ENCODE measurements around the gene HYI.
A peak's percentile ranks its signal among the peaks of the same experiment; 100 is the strongest.
"Not testable (repeated sequence)": the region's sequence is repeated elsewhere in the genome, so short reads cannot be mapped to it uniquely, and the experiment has no call there.

The HYI gene

GRCh38 chr1:43419627-43420425 is 33.9 kb downstream of the HYI start:
- no peak overlapping the region for H3K4me3 Mint-ChIP-seq
- H3K9me3 Mint-ChIP-seq, result no peaks in the 10 kb centered on the region
- H3K27ac Mint-ChIP-seq, result no peak overlapping the region
- peaks cover 32% of the 10 kb centered on the region for H3K36me3 Mint-ChIP-seq (ENCODE audit: low read depth)
- peaks cover 8% of the 10 kb centered on the region for H3K4me1 Mint-ChIP-seq (ENCODE audit: low read depth)
- H3K27me3 Mint-ChIP-seq (ENCODE audit: low read depth), result no peaks in the 10 kb centered on the region

GRCh38 chr1:43418858-43419257 is 34.9 kb downstream of the HYI start:
- no peak overlapping the region for H3K4me3 Mint-ChIP-seq
- peaks cover 11% of the 10 kb centered on the region for H3K4me1 Mint-ChIP-seq (ENCODE audit: low read depth)
- H3K9me3 Mint-ChIP-seq, result no peaks in the 10 kb centered on the region
- no peak overlapping the region for H3K27ac Mint-ChIP-seq
- H3K36me3 Mint-ChIP-seq (ENCODE audit: low read depth), result peaks cover 30% of the 10 kb centered on the region
- no peaks in the 10 kb centered on the region for H3K27me3 Mint-ChIP-seq (ENCODE audit: low read depth)

DNA sequence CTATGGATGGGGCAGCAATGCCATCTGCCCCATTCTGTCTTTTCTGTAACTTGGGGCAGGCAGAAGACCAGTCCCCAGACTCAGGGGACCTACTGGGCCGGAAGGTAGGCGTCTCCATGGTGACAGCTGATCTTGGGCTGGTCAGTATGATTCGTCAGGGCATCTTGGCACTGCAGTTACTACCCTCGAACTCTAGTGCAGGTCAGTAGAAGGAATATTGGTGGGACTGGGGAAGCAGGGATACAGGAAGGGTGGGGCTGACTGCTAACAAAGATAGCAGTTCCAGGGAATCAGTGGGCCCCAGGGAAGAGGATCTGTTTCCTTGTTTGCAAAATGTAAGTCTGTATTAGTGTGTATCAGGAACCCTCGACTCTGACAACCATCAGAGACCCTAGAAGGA is 37.8 kb downstream of the HYI start:
- Mint-ChIP-seq H3K27me3 (ENCODE audit: low read depth) (no peaks in the 10 kb centered on the region), H3K4me3 (no peak overlapping the region), H3K4me1 (ENCODE audit: low read depth) (peaks cover 3% of the 10 kb centered on the region), H3K27ac (no peak overlapping the region), H3K36me3 (ENCODE audit: low read depth) (peaks cover 24% of the 10 kb centered on the region), H3K9me3 (no peaks in the 10 kb centered on the region)

- Mint-ChIP-seq H3K4me3 (no peak overlapping the region), H3K36me3 (ENCODE audit: low read depth) (peaks cover 25% of the 10 kb centered on the region), H3K9me3 (no peaks in the 10 kb centered on the region), H3K27me3 (ENCODE audit: low read depth) (no peaks in the 10 kb centered on the region), H3K27ac (peak overlapping the region; percentile 18), H3K4me1 (ENCODE audit: low read depth) (peaks cover 3% of the 10 kb centered on the region)
These were observed 39.0 kb downstream of the HYI start for GRCh38 chr1:43414634-43415223.

DNA sequence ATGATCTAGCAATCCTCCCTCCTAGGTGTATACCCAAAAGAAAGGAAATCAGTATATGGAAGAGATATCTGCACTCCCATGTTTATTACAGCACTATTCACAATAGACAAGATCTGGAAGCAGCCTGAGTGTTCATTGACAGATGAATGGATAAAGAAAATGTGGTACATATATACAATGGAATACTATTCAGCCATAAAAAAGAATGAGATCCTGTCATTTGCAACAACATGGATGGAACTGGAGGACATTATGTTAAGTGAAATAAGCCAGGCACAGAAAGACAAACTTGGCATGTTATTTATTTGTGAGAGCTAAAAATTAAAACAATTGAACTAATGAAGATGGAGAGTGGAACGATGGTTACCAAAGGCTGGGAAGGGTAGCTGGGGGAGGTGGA is 40.3 kb downstream of the HYI start:
- H3K4me3 Mint-ChIP-seq; H3K27me3 Mint-ChIP-seq (ENCODE audit: low read depth); H3K4me1 Mint-ChIP-seq (ENCODE audit: low read depth); H3K9me3 Mint-ChIP-seq; H3K27ac Mint-ChIP-seq: not testable (repeated sequence)
- H3K36me3 Mint-ChIP-seq (ENCODE audit: low read depth), result peaks cover 34% of the 10 kb centered on the region

DNA sequence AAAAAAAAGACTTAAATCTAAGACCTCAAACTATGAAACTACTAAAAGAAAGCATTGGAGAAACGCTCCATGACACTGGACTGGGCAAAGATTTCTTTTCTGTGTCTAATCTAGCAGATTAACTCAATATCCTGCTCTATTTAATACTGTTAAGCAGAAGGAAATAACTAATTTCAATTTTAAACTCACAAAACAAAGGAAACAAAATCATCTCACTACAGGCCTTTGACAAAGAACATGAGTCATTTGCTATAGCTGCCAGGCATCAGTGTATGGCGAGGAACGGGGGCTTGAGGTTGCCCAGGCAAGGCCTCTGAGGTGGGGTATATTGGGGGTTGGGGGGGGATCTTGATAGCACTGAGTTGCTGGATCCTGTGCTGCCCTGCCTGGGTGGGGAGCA is 43.2 kb downstream of the HYI start:
- Mint-ChIP-seq H3K36me3 (ENCODE audit: low read depth) (peaks cover 41% of the 10 kb centered on the region), H3K4me1 (ENCODE audit: low read depth) (peaks cover 3% of the 10 kb centered on the region), H3K27me3 (ENCODE audit: low read depth) (no peaks in the 10 kb centered on the region), H3K4me3 (no peak overlapping the region), H3K27ac (no peak overlapping the region), H3K9me3 (no peaks in the 10 kb centered on the region)

DNA sequence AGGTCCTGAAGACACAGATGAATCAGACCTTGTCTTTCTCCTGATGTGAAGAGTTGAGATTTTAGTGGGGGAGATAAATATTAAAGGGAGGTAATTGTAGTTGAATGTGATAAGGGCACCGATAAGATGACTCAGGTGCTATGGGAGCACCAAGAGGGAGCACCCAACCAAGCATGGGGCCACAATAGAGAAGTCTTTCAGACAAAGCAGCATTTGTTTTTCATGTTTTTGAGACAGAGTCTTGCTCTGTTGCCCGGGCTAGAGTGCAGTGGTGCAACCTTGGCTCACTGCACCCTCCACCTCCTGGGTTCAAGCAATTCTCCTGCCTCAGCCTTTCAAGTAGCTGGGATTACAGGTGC is 47.9 kb downstream of the HYI start:
- H3K4me3 Mint-ChIP-seq, result no peak overlapping the region
- H3K4me1 Mint-ChIP-seq (ENCODE audit: low read depth), result no peaks in the 10 kb centered on the region
- H3K9me3 Mint-ChIP-seq, result no peaks in the 10 kb centered on the region
- H3K27me3 Mint-ChIP-seq (ENCODE audit: low read depth), result no peaks in the 10 kb centered on the region
- no peak overlapping the region for H3K27ac Mint-ChIP-seq
- H3K36me3 Mint-ChIP-seq (ENCODE audit: low read depth), result peaks cover 40% of the 10 kb centered on the region

DNA sequence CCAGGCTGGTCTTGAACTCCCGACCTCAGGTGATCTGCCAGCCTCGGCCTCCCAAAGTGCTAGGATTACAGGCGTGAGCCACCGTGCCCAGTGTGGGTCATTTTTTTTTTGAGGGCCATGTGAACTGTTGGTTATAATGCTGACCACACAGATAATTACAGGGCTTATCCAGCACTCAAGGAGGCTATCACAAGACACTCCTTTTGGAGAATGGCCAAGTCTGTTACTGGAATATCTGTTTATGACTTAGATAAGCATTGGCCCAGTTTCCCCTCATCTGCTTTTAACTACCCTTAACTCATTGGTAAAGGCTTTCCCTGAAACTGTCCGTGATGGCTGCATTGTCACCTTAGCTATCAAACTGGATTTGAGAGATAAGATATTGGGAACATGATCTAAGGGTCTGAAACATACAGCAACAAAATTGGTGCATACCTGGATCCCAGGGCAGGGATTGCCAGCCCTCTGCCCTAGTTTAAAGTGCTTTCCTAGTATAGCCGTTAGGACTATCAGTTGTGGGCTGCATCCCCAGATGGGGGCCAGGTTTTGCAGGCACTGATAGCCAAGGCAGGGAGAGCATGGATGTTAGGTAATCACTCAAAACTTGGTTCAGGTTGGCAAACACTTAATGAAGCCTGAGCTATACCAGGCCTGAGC is 48.4 kb downstream of the HYI start:
- Mint-ChIP-seq H3K27ac (no peak overlapping the region), H3K36me3 (ENCODE audit: low read depth) (peaks cover 37% of the 10 kb centered on the region), H3K4me3 (no peak overlapping the region)

GRCh38 chr1:43404353-43404752 is 49.4 kb downstream of the HYI start:
- Mint-ChIP-seq H3K9me3 (no peaks in the 10 kb centered on the region), H3K36me3 (ENCODE audit: low read depth) (peaks cover 34% of the 10 kb centered on the region), H3K27ac (no peak overlapping the region), H3K4me3 (no peak overlapping the region), H3K27me3 (ENCODE audit: low read depth) (no peaks in the 10 kb centered on the region), H3K4me1 (ENCODE audit: low read depth) (no peaks in the 10 kb centered on the region)

More for the DNA sequence above, 48.4 kb downstream of the HYI start:
- Mint-ChIP-seq H3K9me3 (no peaks in the 10 kb centered on the region), H3K4me1 (ENCODE audit: low read depth) (no peaks in the 10 kb centered on the region), H3K27me3 (ENCODE audit: low read depth) (no peaks in the 10 kb centered on the region)

DNA sequence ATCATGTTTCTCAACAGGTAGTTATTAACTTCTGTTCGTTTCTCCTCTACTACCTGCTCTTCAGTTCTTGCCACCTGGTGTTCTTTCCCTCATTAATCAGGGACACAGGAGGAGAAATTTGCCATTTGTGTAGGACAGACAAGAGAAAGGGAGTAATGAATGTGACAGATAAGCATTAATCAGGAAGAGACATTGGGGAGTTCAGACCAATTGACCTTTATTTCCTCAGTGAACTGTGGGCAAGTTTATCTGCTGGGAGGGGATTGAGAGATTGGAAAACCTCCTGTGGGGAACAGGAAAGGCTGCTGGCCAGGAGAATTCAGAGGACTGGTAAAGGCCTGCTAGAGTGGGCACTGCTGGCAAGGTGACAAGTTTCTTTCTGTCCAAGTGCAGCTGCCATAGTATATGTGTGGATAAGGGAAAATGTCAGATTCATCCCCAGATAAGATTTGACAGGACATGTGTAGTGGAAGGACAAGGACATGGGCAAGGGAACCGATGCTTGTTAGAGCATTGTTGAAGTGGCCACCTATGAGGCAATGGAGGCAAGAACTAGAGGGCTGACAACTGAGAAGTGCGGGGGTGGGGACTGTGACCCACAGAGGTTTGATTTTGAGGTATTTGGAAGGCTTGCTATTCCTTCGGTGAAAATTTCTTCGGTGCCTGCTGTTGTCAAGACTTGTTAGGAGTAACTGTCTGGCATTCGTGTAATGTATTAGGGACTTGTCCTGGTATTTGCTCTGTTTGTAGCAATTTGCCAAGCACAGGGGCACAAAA is 51.5 kb downstream of the HYI start:
- peaks cover 4% of the 10 kb centered on the region for H3K4me1 Mint-ChIP-seq (ENCODE audit: low read depth)
- no peak overlapping the region for H3K27ac Mint-ChIP-seq
- peaks cover 25% of the 10 kb centered on the region for H3K36me3 Mint-ChIP-seq (ENCODE audit: low read depth)
- H3K27me3 Mint-ChIP-seq (ENCODE audit: low read depth), result no peaks in the 10 kb centered on the region
- no peak overlapping the region for H3K4me3 Mint-ChIP-seq
- no peaks in the 10 kb centered on the region for H3K9me3 Mint-ChIP-seq

Measured in T-helper 1 cell treated with Interleukin-12 subunit alpha and Interleukin-12 subunit beta and Interleukin-4 antibody, amounts not matched to agents 30 μg/mL and 1 μg/mL, for 36 hours (primary cell).